GM11168 (cell line): Measurements from ENCODE around the gene PDE4D.

ENCODE experiments used
- in situ Hi-C: fragments of 300-500 bp; cut with MboI; formaldehyde crosslinking; loops from one replicate; pipeline ENCODE4 v1.12.0; 2022; ENCODE audit warnings: low sequenced_read_pairs; ENCODE audit not compliant: unreplicated experiment

PDE4D gene

DNA sequence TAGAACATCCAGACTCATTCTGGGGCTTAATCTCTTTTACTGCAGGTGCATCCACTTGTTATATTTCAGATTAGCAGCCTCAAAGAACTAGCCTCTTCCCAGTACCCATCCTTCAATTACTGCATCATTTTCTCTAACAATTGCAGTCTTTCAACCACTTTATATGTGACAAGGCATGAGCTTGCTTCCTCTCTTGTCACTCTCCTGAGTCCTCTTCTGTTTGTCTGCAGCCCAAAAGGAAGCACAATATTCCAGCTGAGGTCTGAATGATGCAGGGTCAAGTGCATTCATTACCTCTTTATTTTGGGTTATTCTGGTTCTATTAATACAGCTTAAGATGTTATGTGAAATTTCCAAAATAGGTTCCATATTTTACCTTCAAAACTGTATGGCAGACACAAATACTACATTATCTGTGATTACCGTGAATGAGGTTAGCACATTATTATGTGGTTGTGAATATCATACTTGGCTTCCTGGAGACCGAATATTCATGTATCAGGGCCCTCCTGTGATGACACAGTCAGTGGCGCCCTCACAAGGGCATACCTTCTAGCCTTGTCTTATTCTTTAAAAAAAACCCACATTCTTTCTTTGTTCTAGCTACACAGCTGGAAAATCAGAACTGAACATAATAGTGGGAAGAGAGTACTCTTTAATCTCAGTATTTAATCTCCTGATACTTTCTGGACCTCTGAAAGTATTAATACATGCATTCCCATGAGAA, 323.8 kb downstream of the PDE4D start:
- in situ Hi-C loops: no loop called here

DNA sequence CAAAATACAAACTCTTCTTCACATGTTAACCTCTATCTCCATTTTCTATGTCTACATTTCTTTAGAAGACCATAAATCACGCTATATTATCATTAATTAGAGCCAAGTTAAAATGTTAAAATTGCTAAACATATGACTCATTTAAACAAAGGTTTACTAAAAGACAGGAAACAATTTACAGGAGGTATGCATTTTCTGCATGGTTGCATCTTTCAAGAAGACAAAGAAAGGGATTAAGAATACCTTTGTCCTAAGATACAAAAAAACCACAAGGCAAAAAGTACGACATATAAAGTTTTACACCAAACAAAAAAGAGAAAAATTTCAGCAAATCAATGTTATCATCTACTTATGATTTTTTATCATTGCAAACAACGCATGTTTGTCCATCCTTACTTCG, 324.4 kb downstream of the PDE4D start:
- in situ Hi-C loops: no loop called here

DNA sequence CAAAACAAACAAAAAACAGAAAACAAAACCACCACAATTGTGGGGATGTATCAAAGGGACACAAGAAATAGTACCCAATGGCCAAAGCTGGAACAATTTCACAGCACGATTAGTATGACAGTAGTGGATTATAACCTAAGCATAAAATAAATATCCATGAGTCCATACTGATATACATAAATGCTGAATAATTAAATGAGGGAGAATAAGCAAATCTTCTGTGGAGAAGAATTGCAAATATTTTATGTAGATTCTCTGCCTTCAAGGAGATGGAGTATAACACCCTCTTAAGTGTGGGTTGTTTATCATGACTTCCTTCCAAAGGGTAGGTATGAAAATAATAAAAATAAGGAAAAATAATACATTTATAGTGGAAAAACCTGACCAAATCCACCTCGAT, 325.4 kb downstream of the PDE4D start:
- in situ Hi-C loops: no loop called here

DNA sequence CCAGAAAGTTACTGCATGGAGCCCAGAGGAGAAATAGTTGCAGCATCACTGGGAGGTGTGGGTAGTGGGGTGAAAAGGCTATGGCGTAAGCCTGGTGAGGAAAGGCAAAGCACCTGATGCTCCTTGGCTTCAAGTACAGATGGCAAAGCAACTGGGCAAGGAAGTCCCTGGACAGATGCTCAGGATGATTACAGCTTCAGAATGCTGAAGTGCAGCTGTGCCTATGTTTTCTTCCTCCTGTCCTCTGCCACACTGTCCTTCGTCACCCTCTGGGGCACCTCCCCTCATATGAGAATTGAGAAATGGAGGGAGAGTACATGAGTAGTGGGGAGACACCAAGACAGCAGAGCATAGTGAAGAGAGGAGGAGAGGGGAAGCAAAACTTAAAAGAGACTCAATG, 328.0 kb downstream of the PDE4D start:
- in situ Hi-C loops: no loop called here

DNA sequence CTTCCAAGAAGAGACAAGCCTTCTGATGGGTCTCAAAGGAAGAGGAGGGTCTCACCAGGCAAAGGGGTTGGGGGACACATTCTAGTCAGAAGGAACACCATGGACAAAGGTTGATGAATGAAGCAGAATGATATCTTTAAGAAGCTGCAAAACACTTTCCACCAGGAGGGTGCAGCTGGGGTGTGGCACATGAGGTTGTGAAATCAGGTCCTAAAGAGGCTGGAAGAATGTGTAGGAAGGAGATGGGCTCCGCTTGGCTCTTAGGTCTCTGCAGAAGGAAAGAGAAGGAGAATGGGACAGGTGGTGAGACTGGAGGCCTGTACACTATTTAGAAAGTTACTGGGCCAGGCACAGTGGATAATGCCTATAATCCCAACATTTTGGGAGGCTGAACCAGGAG, 328.6 kb downstream of the PDE4D start:
- in situ Hi-C loops: no loop called here

DNA sequence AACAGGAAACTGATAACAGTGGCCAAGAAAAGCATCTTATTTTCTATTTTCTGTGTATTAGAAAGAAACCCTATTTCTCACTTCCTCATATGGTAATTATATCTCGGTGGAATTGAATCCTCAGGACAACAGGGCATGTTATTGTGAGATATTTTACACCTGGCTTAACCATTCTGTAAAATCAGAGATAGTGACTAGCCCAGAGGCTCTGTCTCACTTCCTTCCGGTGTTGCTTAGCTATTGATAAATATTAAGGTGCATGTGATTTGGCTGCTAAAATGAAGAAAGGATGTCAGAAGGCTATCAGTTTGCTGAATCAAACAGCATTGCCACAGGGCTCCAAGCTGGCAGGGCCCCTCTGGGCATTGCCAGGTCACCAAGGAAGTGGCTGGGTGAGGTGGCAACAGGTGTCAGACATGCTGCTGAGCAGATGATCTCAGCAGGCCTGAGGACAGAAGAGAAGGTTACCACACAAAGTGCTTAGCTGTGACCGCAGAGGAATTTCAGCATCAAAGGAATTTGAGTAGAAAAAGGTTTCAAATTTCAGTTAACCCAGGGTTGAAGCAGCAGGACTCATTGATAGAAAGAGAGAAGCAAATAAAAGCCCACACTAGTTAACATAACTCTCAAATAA, 330.7 kb downstream of the PDE4D start:
- in situ Hi-C loops: no loop called here

DNA sequence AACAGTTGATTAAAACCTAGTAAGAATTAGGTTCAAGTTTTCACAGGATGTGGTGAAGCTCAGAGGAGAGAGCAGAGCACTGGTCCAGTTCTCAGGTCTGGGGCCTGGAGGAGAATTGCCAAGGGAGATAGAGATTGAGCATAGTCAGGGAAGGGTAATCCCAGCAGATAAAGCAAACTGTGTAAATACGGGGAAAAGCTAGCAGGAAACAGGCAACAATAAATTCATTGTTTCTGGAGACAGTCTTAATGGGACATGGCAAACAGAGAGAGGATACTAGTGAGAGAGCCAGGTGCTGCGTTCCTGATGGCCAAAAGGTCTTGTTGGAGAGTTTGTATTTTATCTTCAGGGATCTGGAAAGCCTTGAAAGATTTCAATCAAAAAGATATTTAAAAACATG, 333.0 kb downstream of the PDE4D start:
- in situ Hi-C loops: no loop called here

DNA sequence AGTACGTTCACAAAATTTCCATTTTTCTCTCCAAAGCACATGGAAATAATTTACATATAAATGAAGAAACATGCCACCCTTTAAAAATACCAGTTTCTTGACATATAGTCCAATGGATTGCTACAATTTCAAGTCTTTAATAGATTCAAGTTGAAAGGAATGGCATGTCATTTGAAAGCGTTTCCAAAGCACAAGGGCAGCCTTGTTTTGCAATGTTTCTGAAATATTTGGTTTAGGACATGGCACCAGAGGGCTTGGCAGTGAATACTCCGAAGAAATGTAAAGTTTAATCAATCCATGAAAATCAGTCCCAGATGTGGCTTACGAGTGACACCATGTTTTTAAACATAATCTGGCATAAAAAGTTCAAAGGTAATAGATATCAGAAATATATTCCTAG, 333.7 kb downstream of the PDE4D start:
- in situ Hi-C loops: no loop called here

DNA sequence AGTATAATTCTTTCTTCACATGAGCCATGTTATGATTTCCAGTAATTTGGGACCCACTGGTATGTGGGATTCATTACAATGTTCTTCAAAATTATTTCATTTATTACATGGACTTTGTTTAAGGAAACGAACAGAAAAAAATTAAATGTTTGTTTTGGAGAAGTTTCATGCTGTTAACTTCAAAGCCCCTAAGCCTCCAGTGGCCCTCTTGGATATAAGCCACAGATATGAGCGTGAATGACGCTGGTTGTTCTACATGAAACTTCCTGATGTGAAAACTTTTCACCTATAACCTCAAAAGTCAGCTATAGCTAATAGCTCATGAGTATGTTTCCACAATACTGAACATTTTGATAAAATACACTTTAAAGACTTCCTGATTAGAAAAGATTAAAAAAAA, 334.2 kb downstream of the PDE4D start:
- in situ Hi-C loops: no loop called here

DNA sequence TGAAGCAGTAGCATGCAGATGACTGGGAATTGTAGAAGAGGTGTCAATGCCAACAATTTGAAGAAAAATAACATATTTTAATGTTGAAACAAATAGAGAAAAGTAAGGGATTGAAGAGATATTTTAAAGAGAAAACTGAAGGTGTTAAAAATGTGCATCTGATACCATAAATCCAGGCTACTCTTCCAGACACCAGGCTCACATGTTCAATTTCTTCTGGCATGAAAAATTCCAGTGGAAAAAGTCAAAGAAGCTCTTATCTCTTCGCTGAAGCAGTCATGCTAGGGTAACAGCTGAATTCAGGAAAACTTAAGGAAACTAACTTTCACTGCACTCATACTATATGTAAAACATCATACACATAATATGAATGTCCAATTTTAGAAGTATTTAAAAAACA, 335.0 kb downstream of the PDE4D start:
- in situ Hi-C loops: no loop called here

DNA sequence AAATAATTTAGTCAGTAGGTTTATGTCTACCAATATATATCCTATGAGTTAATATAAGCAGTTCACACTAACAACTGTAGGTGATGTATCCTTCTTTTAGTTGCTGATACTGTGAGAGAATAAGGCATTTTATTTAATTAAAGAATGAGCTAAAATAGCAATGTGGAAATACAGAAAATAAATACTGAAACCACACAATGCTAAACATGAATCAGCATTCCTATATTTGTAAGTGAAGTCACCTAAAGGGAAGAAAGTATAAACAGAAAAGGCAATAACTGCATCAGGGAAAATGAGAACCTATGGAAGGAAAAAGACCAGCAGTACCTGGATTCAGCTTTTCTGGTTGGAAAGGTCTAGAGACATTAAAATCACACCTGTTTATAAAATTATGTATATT, 336.0 kb downstream of the PDE4D start:
- in situ Hi-C loops: no loop called here

DNA sequence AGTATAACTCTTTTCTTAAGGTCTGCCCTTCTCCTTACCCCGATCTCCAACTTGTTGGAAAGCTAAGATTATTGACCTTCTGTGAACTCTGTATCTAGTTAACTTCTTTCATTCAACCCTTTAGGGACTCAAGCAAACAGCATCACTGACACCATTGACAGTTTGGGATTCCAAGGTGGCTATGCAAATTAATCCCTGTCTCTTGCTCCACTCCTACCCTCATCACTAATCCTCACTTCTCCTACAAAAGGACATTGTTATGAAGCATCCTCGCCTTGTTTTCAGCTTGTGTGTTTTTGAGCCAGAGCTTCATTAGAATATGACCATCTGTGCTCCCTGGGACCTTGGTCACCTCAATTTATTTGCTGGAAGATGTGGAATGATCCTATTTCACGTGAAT, 337.9 kb downstream of the PDE4D start:
- in situ Hi-C loops: no loop called here

DNA sequence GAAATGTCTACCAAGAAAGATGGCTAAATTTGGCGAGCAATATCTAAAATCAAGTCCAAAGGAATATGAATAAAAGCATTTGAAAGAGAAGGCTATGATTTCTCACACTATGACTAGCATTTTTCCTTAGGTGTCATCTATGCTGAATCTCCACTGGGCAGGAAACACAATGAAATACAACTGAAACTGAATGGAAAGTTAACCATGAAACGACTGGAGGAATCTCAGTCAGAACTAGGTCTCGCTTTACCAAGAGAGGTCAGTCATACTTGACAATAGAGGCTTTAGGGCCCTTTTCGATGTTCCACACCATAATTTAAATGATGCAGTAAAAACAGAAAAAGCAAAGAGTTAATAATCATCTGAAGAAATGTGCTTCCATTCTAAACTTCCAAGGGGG, 339.0 kb downstream of the PDE4D start:
- in situ Hi-C loops: no loop called here

DNA sequence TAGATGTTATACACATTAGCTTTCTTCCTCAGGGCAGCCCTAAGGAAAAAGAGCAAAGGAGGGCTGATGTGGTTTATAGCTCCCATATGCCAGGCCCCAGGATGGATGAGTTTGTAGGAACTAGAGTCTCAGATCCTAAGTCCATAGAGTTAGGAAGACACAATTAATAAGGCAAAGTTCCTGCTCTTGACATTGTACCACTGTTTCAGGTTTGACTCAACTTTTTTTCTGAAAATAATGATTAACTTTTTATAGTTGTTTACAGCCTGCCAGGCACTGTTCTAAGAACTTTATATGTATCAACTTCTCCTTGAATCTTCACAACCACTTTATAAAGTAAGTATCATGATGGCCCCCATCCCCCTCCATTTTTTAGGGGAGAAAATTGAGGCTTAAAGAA, 339.5 kb downstream of the PDE4D start:
- in situ Hi-C loops: no loop called here

DNA sequence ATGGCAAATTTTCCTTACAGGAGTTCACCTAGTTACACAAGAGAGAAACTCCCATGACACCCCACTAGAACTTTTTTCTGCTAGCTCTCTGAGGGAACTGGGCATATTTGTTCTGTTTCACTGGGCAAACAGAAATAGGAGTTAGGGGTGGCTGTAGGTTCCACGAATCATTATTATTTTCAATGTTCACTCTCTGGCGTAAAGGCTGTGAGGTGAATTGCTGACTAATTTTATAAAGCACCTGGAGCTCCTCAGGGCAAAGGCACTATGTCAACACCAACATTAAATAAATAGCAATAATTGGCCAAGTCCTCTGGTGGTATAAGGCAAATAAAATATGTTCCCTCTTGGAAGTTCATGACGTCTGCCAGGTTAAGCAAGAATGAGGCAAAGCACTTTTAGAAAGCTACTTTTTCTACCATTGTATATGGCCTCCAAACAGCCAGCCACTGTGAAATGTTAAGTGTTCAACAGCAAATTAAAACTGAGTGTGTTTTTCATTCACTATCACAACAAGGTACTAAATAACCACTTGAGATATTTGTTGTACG, 344.6 kb downstream of the PDE4D start:
- in situ Hi-C loops: no loop called here

DNA sequence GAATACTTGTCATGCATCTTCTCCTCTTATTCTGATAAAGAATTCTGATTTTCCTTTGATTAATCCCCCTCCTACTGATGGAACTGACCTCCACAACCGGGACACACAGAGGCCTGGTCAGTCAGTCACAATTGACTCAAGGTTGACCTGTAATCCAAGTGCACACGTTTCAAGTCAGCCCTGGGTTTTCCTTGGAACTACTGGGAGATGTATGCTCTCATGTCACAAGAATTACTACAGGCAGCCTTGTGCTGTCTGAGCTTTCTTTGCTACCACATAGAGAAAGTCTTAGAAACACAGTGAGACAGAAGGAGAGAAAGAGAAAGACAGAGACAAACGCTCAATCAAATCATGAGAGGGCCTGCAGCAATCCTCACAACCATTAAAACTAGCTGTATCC, 345.8 kb downstream of the PDE4D start:
- in situ Hi-C loops: no loop called here

DNA sequence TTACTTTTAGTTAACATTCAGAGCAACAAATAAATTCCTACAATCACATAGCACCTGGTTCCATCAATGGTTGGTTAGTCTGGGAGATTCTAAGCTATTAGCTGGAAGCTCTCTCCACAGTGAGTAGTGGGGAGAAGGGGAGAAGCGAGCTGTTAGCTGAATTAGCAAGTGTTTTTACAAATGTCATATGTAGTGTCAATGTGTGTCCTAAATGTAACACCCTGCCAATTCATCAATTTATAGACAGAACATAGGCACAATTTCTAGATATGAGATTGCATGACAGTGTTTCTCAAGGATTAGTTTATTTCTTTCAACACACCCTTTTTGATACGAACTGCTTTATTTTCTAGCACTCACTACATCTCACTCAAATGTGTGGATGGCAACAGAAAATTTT, 349.0 kb downstream of the PDE4D start:
- in situ Hi-C loops: no loop called here

DNA sequence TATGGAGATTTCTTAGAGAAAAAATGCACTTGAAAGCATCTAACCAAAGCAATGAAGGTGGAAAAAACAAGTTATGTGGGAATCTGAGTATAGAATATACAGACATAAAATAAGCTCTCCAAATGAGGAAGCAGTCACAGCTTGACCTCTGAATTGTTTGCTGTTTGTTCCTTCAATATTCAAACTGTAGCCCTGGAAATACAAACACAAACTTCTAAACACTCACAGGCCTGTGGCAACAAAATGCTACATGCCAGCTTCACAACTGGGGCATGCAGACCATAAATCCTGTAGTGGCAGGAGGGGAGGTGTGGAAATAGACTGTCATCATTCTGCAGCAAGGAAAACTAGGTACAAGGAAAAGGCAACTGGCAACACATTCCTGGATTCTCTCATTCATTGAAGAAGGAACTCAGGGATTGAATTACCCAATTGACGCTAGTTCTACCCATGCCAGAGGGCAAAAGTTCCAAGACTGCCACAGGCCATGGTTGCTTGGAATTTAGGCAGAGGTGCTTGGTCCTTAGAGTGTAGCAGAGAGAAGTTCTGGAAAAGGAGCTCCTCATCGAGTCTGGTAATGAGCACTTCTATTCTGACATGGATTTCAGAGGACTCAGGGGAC, 349.6 kb downstream of the PDE4D start:
- in situ Hi-C loops: no loop called here

DNA sequence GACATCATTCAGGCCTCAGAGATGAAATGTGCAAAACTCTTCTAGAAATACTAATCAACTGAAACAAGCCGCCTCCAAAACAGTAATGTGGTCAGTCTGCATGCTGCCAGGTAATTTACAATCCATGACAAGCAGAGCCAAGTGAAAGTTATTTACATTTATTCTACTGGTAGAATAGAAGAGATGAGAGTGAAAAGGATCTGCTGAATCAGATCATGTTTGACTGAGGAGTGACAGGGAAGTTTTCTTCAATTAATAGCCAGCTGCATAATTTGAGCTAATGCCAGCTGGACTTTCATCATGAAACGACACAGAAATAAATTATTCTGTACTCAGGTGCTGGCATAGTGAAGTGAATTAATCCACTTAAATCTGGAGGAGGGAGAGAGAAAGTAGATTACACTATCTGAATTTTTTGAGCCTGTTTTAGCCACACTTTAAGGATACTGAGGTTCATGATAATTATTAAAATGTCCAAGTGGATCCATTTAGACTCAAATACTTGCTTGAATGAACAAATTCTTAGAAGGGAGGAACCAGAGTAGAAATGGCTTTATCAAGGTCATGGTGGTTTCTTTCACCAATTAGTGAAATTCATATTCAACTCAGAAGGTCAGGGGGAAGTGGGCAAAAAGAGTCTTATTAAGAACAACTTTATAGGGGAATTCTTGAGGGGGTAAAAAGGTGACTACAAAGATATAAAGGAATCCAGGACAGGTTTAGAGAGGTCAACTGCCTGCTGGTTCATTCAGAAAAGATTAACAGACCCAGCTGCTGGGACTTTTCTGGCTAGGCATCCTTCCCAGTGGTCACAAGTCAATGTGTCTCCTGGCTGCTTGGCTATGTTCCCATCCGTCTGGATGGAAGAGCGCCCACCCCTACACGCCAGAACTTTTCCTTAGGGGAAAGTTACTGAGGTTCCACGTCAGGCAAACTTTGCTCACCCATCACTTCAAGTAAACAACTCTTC, 350.4 kb downstream of the PDE4D start:
- in situ Hi-C loops: no loop called here

DNA sequence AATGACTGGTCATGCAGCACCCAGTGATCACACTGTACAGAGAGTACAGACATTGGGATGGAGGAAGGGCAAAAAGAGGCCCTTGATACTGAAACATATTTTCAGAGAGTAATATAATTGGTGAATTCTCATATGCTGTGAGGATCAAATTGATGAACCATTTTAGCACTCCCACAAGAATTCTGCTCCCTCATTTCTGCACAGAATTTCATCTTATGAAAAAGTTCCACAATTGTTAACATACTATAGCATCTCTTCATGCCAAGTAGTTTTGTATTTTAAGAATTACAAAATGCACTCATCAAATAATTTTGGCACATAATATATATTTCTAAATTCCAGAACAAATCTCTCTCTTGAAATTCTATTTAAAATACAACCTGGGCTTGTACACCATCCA, 351.2 kb downstream of the PDE4D start:
- in situ Hi-C loops: no loop called here
